ENCODE data around the gene CHMP2A. TPM values are rescaled to one million over a fixed set of nuclear protein-coding genes. Genes with fewer than 3 reads are reported as not detected.

The CHMP2A gene
- total and polyA plus RNA-seq, 2 of the 13 experiments (the other 11 are each of a cell fraction or from before 2014, with no cell fraction given), result 49.7 to 55.0 TPM

DNA sequence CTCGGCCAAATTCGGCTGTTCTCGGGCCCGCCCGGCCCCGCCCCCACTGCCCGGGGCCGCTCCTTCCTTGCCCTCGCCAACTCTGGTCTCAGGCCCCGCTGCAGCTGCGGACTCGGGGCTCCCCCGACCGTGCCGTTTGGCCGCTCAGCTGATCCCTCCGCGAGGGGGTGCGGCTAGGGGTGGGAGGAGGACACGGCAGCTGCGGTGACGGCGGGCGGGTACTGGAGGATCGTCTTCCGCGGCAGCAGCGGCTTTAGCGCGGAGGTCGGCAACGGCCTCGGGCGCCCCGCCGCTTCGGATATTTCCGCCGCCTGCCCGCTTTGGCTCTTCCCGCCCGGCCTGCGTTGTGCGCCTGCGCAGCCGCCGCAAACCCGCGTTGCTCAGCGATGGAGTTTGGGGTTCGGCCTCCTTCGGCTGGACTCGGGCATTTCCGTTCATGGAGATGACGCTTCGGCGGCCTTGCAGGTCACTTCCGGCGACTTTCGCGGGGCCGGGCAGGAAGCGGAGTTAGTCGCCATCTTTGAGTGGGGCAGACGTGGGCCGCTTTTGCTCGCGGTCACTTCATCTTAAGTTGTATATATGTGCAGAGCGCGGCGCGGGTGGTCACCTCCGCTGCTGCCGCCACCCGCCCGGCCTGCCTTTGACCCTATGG is 3.8 kb upstream of the CHMP2A start (continued):
- TF ChIP-seq ZNF570 (CRISPR knock-in tag; IDR thresholded peaks at IDR 0.05; ENCODE audit: borderline replicate concordance), result no peak
- peak; percentile 64 for TF ChIP-seq POLR2G (IDR thresholded peaks at IDR 0.05; ENCODE audit: low read depth, low read length)
- TF ChIP-seq NRL (CRISPR knock-in tag; IDR thresholded peaks at IDR 0.05; ENCODE audit: borderline replicate concordance), result no peak
- no peak for TF ChIP-seq ZNF460 (CRISPR knock-in tag; IDR thresholded peaks at IDR 0.05; ENCODE audit: borderline replicate concordance)
- no peak; the same call in 1 of the 2 replicates for TF ChIP-seq ZNF430 (CRISPR knock-in tag; IDR thresholded peaks at IDR 0.05)
- TF ChIP-seq TCF12 (IDR thresholded peaks at IDR 0.05), result no peak
- TF ChIP-seq TCF12 (CRISPR knock-in tag; IDR thresholded peaks at IDR 0.05), result no peak
- TF ChIP-seq, protein P1, sequence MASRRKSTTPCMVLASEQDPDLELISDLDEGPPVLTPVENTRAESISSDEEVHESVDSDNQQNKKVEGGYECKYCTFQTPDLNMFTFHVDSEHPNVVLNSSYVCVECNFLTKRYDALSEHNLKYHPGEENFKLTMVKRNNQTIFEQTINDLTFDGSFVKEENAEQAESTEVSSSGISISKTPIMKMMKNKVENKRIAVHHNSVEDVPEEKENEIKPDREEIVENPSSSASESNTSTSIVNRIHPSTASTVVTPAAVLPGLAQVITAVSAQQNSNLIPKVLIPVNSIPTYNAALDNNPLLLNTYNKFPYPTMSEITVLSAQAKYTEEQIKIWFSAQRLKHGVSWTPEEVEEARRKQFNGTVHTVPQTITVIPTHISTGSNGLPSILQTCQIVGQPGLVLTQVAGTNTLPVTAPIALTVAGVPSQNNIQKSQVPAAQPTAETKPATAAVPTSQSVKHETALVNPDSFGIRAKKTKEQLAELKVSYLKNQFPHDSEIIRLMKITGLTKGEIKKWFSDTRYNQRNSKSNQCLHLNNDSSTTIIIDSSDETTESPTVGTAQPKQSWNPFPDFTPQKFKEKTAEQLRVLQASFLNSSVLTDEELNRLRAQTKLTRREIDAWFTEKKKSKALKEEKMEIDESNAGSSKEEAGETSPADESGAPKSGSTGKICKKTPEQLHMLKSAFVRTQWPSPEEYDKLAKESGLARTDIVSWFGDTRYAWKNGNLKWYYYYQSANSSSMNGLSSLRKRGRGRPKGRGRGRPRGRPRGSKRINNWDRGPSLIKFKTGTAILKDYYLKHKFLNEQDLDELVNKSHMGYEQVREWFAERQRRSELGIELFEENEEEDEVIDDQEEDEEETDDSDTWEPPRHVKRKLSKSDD (CRISPR knock-in tag; IDR thresholded peaks at IDR 0.05; ENCODE audit: low read depth), result no peak
- TF ChIP-seq ZNF652 (CRISPR knock-in tag; IDR thresholded peaks at IDR 0.05; ENCODE audit: borderline replicate concordance, low read depth), result no peak
- TF ChIP-seq, protein P2, sequence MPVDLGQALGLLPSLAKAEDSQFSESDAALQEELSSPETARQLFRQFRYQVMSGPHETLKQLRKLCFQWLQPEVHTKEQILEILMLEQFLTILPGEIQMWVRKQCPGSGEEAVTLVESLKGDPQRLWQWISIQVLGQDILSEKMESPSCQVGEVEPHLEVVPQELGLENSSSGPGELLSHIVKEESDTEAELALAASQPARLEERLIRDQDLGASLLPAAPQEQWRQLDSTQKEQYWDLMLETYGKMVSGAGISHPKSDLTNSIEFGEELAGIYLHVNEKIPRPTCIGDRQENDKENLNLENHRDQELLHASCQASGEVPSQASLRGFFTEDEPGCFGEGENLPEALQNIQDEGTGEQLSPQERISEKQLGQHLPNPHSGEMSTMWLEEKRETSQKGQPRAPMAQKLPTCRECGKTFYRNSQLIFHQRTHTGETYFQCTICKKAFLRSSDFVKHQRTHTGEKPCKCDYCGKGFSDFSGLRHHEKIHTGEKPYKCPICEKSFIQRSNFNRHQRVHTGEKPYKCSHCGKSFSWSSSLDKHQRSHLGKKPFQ (CRISPR knock-in tag; IDR thresholded peaks at IDR 0.05; ENCODE audit: insufficient replicate concordance), result peak; percentile 59
- TF ChIP-seq ZNF577 (CRISPR knock-in tag; IDR thresholded peaks at IDR 0.05; ENCODE audit: borderline replicate concordance, low read depth), result no peak
- TF ChIP-seq ZSCAN9 (CRISPR knock-in tag; IDR thresholded peaks at IDR 0.05; ENCODE audit: borderline replicate concordance), result no peak; the same call in 1 of the 2 replicates
- TF ChIP-seq, protein P3, sequence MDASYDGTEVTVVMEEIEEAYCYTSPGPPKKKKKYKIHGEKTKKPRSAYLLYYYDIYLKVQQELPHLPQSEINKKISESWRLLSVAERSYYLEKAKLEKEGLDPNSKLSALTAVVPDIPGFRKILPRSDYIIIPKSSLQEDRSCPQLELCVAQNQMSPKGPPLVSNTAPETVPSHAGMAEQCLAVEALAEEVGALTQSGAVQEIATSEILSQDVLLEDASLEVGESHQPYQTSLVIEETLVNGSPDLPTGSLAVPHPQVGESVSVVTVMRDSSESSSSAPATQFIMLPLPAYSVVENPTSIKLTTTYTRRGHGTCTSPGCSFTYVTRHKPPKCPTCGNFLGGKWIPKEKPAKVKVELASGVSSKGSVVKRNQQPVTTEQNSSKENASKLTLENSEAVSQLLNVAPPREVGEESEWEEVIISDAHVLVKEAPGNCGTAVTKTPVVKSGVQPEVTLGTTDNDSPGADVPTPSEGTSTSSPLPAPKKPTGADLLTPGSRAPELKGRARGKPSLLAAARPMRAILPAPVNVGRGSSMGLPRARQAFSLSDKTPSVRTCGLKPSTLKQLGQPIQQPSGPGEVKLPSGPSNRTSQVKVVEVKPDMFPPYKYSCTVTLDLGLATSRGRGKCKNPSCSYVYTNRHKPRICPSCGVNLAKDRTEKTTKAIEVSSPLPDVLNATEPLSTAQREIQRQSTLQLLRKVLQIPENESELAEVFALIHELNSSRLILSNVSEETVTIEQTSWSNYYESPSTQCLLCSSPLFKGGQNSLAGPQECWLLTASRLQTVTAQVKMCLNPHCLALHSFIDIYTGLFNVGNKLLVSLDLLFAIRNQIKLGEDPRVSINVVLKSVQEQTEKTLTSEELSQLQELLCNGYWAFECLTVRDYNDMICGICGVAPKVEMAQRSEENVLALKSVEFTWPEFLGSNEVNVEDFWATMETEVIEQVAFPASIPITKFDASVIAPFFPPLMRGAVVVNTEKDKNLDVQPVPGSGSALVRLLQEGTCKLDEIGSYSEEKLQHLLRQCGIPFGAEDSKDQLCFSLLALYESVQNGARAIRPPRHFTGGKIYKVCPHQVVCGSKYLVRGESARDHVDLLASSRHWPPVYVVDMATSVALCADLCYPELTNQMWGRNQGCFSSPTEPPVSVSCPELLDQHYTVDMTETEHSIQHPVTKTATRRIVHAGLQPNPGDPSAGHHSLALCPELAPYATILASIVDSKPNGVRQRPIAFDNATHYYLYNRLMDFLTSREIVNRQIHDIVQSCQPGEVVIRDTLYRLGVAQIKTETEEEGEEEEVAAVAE (CRISPR knock-in tag; IDR thresholded peaks at IDR 0.05; ENCODE audit: borderline replicate concordance), result peak; percentile 15; the same call in 1 of the 2 replicates
- no peak for TF ChIP-seq PRPF4 (IDR thresholded peaks at IDR 0.05; ENCODE audit: low read depth, low read length, poor library complexity, severe bottlenecking)
- TF ChIP-seq NR2F6 (IDR thresholded peaks at IDR 0.05), result no peak
- TF ChIP-seq NR2F6 (CRISPR knock-in tag; IDR thresholded peaks at IDR 0.05), result peak; percentile 13; the same call in 1 of the 2 replicates
- TF ChIP-seq MATR3 (CRISPR knock-in tag; IDR thresholded peaks at IDR 0.05), result no peak
- TF ChIP-seq ZNF282 (IDR thresholded peaks at IDR 0.05; ENCODE audit: partially characterized antibody), result no peak
- no peak; the same call in 1 of the 2 replicates for TF ChIP-seq HOXD1 (CRISPR knock-in tag; IDR thresholded peaks at IDR 0.05)
- peak; percentile 94 for TF ChIP-seq ZFY (CRISPR knock-in tag; IDR thresholded peaks at IDR 0.05)
- TF ChIP-seq ZSCAN30 (CRISPR knock-in tag; IDR thresholded peaks at IDR 0.05), result peak; percentile 86
- no peak for TF ChIP-seq ZNF251 (CRISPR knock-in tag; IDR thresholded peaks at IDR 0.05)
- TF ChIP-seq ZNF121 (CRISPR knock-in tag; IDR thresholded peaks at IDR 0.05), result peak; percentile 57; the same call in 1 of the 2 replicates
